Mucosa of descending colon (tissue), 3 donors: ENCODE results near the gene BSCL2. TPM values are rescaled to one million over a fixed set of nuclear protein-coding genes. Genes with fewer than 3 reads are reported as not detected.

Experiments used
- ATAC-seq: fragments of 200-7000 bp; cut with Tn5 transposase; one replicate; pipeline ENCODE4 v1.9.1; 2020; ENCODE audit warnings: mild to moderate bottlenecking, moderate library complexity
- DNase-seq, 3 donors: peaks; one replicate each; pipeline ENCODE4 v3.0.0-alpha.2; 2020
- H3K36me3 ChIP-seq: fragments of 200-600 bp; one replicate; pipeline ENCODE4 v1.8.0; 2021; ENCODE audit warnings: low read depth, mild to moderate bottlenecking
- H3K4me1 ChIP-seq: fragments of 200-600 bp; one replicate; pipeline ENCODE4 v1.8.0; 2021; ENCODE audit warnings: low read depth, mild to moderate bottlenecking
- H3K4me3 ChIP-seq: fragments of 200-600 bp; one replicate; pipeline ENCODE4 v1.8.0; 2021; ENCODE audit warnings: mild to moderate bottlenecking
- H3K9me3 ChIP-seq: fragments of 200-600 bp; one replicate; pipeline ENCODE4 v1.8.0; 2021; ENCODE audit warnings: mild to moderate bottlenecking
- CTCF ChIP-seq: fragments of 200-600 bp; IDR thresholded peaks from one replicate; pipeline ENCODE4 v1.8.0; 2022; ENCODE audit warnings: antibody characterized with exemption, mild to moderate bottlenecking
- intact Hi-C, 2 donors: fragments of 100-400 bp; cut with DNase I in 1 of 2; cut with micrococcal nuclease in 1 of 2; formaldehyde crosslinking; loops; one replicate each; pipeline versions ENCODE4 v1.11.0 to v1.11.1; 2022; cut with DNase I, micrococcal nuclease
- total RNA-seq, 3 donors: library from RNA; stranded (reverse); fragmentation: NEBNext Ultra II Directional in 2 of 3; extraction: Animal tissue kit (Norgen Biotek cat#: 25700) in 2 of 3; gene quantifications; one replicate each; pipeline versions ENCODE4 v1.2.1 to v1.2.4, GENCODE V29; 2021 to 2023
- donor health status: DM: no; HTN: no; CAD: no; lungs with moderate emphysema.
- donor health status: DM: no; HTN: no; CAD: no.
- donor health status: DM: no; HTN: yes; CAD: no.

Gene BSCL2
- total RNA-seq, 3 donors from 2014 or later: 59.0 to 63.4 (median 61.0) TPM

- no peak for TF ChIP-seq CTCF
- no peak overlapping the region for H3K4me3 ChIP-seq
- H3K36me3 ChIP-seq: no peaks in the 10 kb centered on the region
- intact Hi-C loops: loop anchor here in 1 of 2 donors (2.0 kb wide), 1 partner anchor 72 kb away; the partner anchor contains the start of gene MTA2
- DNase-seq (no peak), ATAC-seq (no peak)
- H3K4me1 ChIP-seq: peaks cover 35% of the 10 kb centered on the region
- H3K9me3 ChIP-seq: no peaks in the 10 kb centered on the region
Observed at GRCh38 chr11:62673196-62673525, 34.1 kb downstream of the BSCL2 start.

DNA sequence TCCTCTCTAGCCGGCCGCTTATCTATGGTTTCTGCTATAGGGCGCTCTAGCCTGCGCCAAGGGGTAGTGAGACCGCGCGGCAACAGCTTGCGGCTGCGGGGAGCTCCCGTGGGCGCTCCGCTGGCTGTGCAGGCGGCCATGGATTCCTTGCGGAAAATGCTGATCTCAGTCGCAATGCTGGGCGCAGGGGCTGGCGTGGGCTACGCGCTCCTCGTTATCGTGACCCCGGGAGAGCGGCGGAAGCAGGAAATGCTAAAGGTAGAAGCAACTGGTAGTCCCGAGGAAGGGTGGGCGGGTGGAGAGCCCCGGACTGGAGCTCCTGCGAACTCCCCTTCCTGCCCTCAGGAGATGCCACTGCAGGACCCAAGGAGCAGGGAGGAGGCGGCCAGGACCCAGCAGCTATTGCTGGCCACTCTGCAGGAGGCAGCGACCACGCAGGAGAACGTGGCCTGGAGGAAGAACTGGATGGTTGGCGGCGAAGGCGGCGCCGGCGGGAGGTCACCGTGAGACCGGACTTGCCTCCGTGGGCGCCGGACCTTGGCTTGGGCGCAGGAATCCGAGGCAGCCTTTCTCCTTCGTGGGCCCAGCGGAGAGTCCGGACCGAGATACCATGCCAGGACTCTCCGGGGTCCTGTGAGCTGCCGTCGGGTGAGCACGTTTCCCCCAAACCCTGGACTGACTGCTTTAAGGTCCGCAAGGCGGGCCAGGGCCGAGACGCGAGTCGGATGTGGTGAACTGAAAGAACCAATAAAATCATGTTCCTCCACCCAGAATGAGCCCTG lies 35.4 kb downstream of the BSCL2 start, which contains the start of the genes LBHD1 and UQCC3:
LBHD1 (minus strand) TSS at position 660 of the 782 bp plus-strand sequence. CDS start 2,236 bp downstream, outside the sequence.
UQCC3 (plus strand) TSS at position 66 of the 782 bp plus-strand sequence; CDS start at position 139, 73 bp downstream.
- DNase-seq: peak; percentile 85 to 89 (median 85)
- intact Hi-C loops: loop anchor here in 1 of 2 donors (2.0 kb wide), 1 partner anchor 71 kb away; the partner anchor contains the start of gene MTA2
- Histone ChIP-seq H3K9me3 (no peaks in the 10 kb centered on the region), H3K4me3 (peak within 1 kb of the TSS; percentile 77), H3K4me1 (peaks cover 31% of the 10 kb centered on the region), H3K36me3 (no peaks in the 10 kb centered on the region)
- TF ChIP-seq CTCF: no peak
- peak; percentile 82 for ATAC-seq

GRCh38 chr11:62671236-62671607 lies 36.0 kb downstream of the BSCL2 start:
- H3K4me3 ChIP-seq: peak overlapping the region; percentile 77
- ATAC-seq (peak; percentile 26), DNase-seq (no peak)
- H3K36me3 ChIP-seq: no peaks in the 10 kb centered on the region
- intact Hi-C loops: no loop called here
- no peak for TF ChIP-seq CTCF
- no peaks in the 10 kb centered on the region for H3K9me3 ChIP-seq
- H3K4me1 ChIP-seq: peaks cover 37% of the 10 kb centered on the region

GRCh38 chr11:62669420-62670161 lies 37.6 kb downstream of the BSCL2 start:
- no peak for TF ChIP-seq CTCF
- H3K4me1 ChIP-seq: peaks cover 39% of the 10 kb centered on the region
- DNase-seq (peak; percentile 55 to 60 (median 55)), ATAC-seq (peak; percentile 25)
- no peak overlapping the region for H3K4me3 ChIP-seq
- no peaks in the 10 kb centered on the region for H3K9me3 ChIP-seq
- no peaks in the 10 kb centered on the region for H3K36me3 ChIP-seq
- intact Hi-C loops: no loop called here

DNA sequence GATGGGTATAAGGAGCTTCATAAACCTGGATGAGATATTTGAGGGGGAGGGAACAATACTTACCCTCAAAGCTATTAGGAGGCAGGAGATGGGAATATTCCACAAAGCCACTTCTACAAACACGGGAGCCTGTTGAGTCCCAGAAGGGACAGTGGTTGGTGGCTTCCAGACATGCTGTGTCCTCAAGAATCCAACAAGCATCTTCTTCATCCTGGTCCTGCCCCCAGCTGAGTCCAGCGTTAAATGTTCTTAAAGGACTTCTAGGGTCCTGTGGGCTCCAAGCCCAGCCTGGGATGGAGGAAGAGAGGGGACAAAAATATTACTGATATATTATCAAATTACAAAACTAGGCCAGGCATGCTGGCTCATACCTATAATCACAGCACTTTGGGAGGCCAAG lies 39.8 kb downstream of the BSCL2 start:
- intact Hi-C loops: no loop called here
- H3K4me1 ChIP-seq: peaks cover 36% of the 10 kb centered on the region

More for the DNA sequence above, 39.8 kb downstream of the BSCL2 start:
- no peak for TF ChIP-seq CTCF
- no peak overlapping the region for H3K4me3 ChIP-seq
- DNase-seq (no peak), ATAC-seq (no peak)
- H3K9me3 ChIP-seq: no peaks in the 10 kb centered on the region
- H3K36me3 ChIP-seq: no peaks in the 10 kb centered on the region
